Measurements from ENCODE around the gene BCL6B. TPM values are rescaled to one million over a fixed set of nuclear protein-coding genes. Genes with fewer than 3 reads are reported as not detected.
"Not testable (repeated sequence)": the region's sequence is repeated elsewhere in the genome, so short reads cannot be mapped to it uniquely, and the experiment has no call there.

BCL6B gene, protein sequence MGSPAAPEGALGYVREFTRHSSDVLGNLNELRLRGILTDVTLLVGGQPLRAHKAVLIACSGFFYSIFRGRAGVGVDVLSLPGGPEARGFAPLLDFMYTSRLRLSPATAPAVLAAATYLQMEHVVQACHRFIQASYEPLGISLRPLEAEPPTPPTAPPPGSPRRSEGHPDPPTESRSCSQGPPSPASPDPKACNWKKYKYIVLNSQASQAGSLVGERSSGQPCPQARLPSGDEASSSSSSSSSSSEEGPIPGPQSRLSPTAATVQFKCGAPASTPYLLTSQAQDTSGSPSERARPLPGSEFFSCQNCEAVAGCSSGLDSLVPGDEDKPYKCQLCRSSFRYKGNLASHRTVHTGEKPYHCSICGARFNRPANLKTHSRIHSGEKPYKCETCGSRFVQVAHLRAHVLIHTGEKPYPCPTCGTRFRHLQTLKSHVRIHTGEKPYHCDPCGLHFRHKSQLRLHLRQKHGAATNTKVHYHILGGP
- under 1 TPM; 0.40 TPM for total RNA-seq

DNA sequence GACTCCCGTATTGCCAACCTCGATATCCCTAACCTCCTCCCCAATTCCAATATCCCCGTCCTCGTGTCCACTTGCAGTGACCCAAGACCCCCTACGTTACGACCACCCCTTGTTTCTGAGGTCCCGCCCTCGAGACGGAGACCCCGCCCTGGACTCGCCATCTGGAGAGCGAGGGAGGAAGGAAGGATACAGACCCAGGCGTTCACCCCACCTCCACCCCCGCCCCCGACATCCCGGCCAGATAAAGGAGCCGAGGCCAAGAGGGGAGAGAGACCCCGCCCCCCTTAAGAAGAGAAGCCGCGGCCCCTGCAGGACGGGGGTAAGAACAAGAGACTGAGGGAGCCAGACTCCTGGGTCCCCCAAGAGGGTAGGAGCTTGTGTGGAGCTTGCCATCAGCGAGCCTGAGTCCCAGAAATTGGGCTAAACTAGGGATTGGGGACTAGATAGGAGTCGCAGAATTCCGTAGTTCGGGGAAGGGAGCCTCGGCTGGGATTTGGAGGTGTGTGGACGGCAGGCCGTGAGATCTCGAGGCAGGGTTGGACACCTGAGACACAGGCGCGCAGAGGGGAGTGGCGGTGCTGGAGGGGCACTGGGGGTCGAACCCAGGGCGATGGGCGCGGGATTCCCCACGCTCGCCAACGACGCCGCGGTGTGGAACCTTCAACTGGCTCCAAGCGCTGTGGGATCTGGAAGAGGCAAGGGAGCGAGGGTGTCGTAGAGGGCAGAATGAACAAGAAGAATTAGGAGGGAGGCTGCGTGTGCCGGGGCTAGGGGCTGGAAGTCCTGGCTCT, at the start of gene BCL6B:
Gene BCL6B, plus strand, starts transcription at position 270 of the 791 bp plus-strand sequence. CDS start 622 bp downstream, outside the sequence.
- H3K36me3 Mint-ChIP-seq (ENCODE audit: low read depth): no peaks in the 10 kb centered on the region
- ChIA-PET POLR2A (no interaction called here), CTCF (interaction anchor here (0.9 to 5.0 kb wide), 8 partner anchors 8 to 107 kb away, joined by 3 to 18 read pairs (median 16); partner anchors contain the start of genes RNASEK, SLC16A11 and SLC16A13)
- peak within 1 kb of the TSS; percentile 44 for H3K4me3 Mint-ChIP-seq
- H3K9me3 Mint-ChIP-seq: no peaks in the 10 kb centered on the region
- H3K4me1 Mint-ChIP-seq: peaks cover 52% of the 10 kb centered on the region
- H3K27ac Mint-ChIP-seq: peak within 1 kb of the TSS; percentile 79
- DNase-seq: no peak
- H3K27me3 Mint-ChIP-seq: peaks cover 4% of the 10 kb centered on the region

DNA sequence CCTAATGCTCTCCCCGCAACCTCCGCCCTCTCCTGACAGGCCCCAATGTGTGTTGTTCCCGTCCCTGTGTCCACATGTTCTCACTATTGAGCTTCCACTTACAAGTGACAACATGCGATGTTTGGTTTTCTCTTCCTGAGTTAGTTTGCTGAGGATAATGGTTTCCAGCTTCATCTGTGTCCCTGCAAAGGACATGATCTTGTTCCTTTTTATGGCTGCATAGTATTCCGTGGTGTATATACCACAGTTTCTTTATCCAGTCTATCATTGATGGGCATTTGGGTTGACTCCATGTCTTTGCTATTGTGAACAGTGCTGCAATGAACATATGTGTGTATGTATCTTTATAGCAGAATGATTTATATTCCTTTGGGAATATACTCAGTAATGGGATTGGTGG, 43.4 kb upstream of the BCL6B start:
- POLR2A ChIA-PET; DNase-seq; H3K27me3 Mint-ChIP-seq; H3K9me3 Mint-ChIP-seq; CTCF ChIA-PET; H3K4me3 Mint-ChIP-seq; H3K27ac Mint-ChIP-seq; H3K36me3 Mint-ChIP-seq (ENCODE audit: low read depth): not testable (repeated sequence)
- H3K4me1 Mint-ChIP-seq: peaks cover 20% of the 10 kb centered on the region

DNA sequence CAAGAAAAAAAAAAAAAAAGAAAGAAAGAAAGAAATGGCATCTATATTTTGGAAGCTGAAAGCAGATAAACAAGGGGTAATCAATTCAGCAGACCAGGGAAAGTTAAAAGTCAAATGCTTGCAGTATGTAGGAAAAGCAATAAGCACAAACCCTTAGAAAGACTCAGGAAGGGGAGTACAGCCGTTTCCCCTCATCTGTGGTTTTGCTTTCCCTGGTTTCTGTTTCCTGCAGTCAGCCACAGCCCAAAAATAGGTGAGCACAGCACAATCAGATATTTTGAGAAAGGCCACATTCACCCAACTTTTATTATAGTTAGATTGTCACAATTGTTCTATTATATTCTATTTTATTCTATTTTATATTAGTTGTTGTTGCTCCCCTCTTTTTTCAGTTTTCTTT, 41.4 kb upstream of the BCL6B start:
- Mint-ChIP-seq H3K36me3 (ENCODE audit: low read depth) (no peaks in the 10 kb centered on the region), H3K27me3 (peaks cover 5% of the 10 kb centered on the region), H3K4me3 (peak overlapping the region; percentile 13), H3K4me1 (peaks cover 20% of the 10 kb centered on the region), H3K9me3 (peaks cover 5% of the 10 kb centered on the region), H3K27ac (no peak overlapping the region)
- peak; percentile 16 for DNase-seq
- CTCF ChIA-PET: no interaction called here
- POLR2A ChIA-PET: no interaction called here

DNA sequence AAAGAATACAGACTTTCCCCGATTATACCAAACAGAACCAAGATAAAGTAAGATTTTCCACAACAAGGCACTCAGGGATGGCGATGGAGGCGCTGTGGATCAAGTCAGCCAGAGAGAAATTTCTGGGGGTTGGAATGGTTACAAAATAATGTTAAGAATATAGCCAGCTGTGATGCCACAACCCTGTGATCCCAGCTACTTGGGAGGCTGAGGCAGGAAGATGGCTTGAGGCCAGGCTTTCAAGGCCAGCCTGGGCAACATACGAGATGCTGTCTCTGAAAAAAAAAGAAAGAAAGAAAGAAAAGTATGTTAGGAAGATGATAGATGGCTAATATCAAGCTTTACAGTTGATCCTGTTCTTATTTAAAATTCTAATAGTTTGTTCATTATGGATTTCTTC, 37.6 kb upstream of the BCL6B start:
- Mint-ChIP-seq H3K9me3 (peaks cover under 1% of the 10 kb centered on the region), H3K27ac (no peak overlapping the region), H3K4me1 (peaks cover 20% of the 10 kb centered on the region), H3K27me3 (peaks cover 3% of the 10 kb centered on the region), H3K4me3 (no peak overlapping the region), H3K36me3 (ENCODE audit: low read depth) (no peaks in the 10 kb centered on the region)
- no peak for DNase-seq
- ChIA-PET CTCF (interaction anchor here (0.7 to 1.8 kb wide), 2 partner anchors 11 to 758 kb away, joined by 3 read pairs; no protein-coding TSS in a partner anchor), POLR2A (no interaction called here)

DNA sequence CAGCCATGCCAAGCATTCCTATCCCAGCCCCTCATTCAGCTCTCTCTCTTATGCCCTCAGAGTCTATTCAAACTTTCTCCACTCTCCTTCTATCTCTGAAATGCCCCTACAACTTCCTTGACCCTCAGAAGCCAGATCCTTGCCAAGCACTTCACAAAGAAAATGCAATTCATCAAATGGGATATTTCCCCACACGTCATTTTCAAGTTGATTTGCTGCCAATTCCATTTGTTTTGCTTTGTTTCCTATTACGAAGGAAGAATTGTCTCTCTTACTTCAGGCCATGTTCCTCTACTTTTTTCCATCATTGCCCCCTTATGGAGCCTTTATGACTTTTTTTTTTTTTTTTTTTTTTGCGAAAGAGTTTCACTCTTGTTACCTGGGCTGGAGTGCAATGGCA, 36.2 kb upstream of the BCL6B start:
- ChIA-PET CTCF (interaction anchor here (0.6 to 1.8 kb wide), 2 partner anchors 10 to 25 kb away, joined by 3 read pairs; no protein-coding TSS in a partner anchor), POLR2A (no interaction called here)
- no peaks in the 10 kb centered on the region for H3K36me3 Mint-ChIP-seq (ENCODE audit: low read depth)
- no peak overlapping the region for H3K4me3 Mint-ChIP-seq
- no peak overlapping the region for H3K27ac Mint-ChIP-seq
- H3K9me3 Mint-ChIP-seq: no peaks in the 10 kb centered on the region
- H3K4me1 Mint-ChIP-seq: peaks cover 10% of the 10 kb centered on the region
- H3K27me3 Mint-ChIP-seq: no peaks in the 10 kb centered on the region
- no peak for DNase-seq

DNA sequence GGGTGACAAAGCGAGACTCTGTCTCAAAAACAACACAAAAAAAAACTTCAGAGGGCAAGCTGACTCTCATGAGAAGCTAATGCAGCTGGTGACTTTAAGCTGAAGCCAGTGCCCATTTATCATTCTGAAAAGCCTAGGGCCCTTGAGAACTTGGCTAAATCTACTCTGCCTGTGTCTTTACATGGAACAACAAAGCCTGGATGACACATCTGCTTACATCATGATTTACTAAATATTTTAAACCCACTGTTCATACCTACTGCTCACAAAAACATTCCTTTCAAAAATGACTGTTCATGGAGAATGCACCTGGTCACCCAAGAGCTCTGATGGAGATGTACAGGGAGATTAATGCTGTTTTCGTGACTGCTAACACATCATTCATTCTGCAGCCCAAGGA, 33.1 kb upstream of the BCL6B start:
- Mint-ChIP-seq H3K4me3 (no peak overlapping the region), H3K27ac (no peak overlapping the region), H3K4me1 (no peaks in the 10 kb centered on the region), H3K9me3 (no peaks in the 10 kb centered on the region), H3K36me3 (ENCODE audit: low read depth) (peaks cover 6% of the 10 kb centered on the region), H3K27me3 (no peaks in the 10 kb centered on the region)
- ChIA-PET POLR2A (no interaction called here), CTCF (interaction anchor here (1.2 kb wide), 1 partner anchor 20 kb away, joined by 3 read pairs; no protein-coding TSS in a partner anchor)
- DNase-seq: no peak

DNA sequence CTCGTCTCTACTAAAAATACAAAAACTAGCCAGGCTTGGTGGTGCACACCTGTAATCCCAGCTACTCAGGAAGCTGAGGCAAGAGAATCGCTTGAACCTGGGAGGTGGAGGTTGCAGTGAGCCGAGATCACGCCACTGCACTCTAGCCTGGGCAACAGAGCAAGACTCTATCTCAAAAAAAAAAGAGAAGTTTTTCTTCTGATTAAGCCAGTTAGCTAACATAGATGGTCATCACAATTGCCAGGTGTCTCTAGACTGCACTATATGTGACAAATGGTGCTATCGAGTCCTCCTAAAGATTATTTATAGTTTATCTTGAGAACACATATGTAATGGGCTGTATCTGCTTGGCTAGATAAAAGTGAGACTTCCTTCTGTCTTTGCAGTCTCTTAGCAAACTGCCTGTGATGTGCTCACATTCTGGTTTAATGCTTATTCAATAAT, 29.2 kb upstream of the BCL6B start:
- H3K9me3 Mint-ChIP-seq, POLR2A ChIA-PET, H3K4me1 Mint-ChIP-seq, H3K27me3 Mint-ChIP-seq, H3K4me3 Mint-ChIP-seq, DNase-seq, H3K27ac Mint-ChIP-seq: not testable (repeated sequence)
- CTCF ChIA-PET: interaction anchor here (0.6 kb wide), 1 partner anchor 16 kb away, joined by 3 read pairs; no protein-coding TSS in a partner anchor
- peaks cover 19% of the 10 kb centered on the region for H3K36me3 Mint-ChIP-seq (ENCODE audit: low read depth)

DNA sequence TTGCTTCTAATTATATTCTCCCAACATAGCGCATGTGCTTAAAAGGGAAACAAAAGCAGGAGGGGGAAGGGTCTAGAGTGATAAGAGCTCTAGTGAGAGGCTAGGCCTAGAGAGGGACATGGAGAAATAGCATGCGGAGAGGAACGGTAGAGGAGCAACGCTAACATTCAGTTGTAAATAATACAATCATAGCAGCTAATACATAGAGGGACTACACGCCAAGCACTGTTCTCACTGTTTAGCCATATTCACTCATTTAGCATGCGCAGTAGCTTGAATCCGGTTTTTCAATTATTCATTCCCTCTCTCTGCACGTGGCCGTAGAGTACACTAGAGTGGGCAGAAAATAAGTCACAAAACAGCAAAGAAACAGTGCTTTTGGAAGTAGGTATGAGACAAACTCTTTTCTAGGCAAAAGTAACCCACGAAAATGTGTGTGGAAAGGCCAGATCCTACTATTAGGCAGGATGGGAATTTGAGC, 28.7 kb upstream of the BCL6B start:
- Mint-ChIP-seq H3K27ac (no peak overlapping the region), H3K9me3 (no peaks in the 10 kb centered on the region), H3K4me3 (no peak overlapping the region), H3K27me3 (no peaks in the 10 kb centered on the region), H3K36me3 (ENCODE audit: low read depth) (peaks cover 21% of the 10 kb centered on the region), H3K4me1 (no peaks in the 10 kb centered on the region)
- ChIA-PET CTCF (interaction anchor here (0.6 kb wide), 1 partner anchor 17 kb away, joined by 3 read pairs; no protein-coding TSS in a partner anchor), POLR2A (no interaction called here)
- DNase-seq: no peak

DNA sequence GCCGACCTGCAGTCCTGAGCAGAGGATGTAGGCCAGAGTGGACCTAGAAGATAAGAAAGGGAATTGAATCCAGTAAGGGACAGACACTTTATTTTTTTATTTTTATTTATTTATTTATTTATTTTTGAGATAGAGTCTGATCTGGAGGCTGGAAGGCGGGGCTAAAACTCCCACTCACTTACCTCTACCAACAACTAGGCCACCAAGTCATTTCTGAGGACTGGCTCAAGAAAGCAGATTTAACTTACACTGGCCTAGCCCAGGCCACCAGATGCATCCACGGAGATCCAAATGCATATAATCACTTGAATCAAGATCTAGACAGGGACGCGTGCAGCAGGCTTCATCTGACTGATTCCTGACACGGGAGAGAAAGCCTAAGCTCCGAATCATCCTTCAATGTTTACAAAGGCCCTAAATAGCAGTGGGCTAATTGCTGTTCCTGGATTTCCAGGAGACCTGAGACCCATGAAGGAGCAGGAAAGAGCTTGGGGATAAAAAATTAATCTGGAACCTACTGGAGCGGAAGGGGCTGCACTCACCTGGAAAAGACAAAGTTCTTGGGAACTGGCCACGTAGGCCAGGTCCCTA, 28.1 kb upstream of the BCL6B start:
- peaks cover 27% of the 10 kb centered on the region for H3K36me3 Mint-ChIP-seq (ENCODE audit: low read depth)
- no peak overlapping the region for H3K4me3 Mint-ChIP-seq
- no peaks in the 10 kb centered on the region for H3K4me1 Mint-ChIP-seq
- no peak overlapping the region for H3K27ac Mint-ChIP-seq
- ChIA-PET CTCF (interaction anchor here (1.8 kb wide), 1 partner anchor 10 kb away, joined by 13 read pairs; no protein-coding TSS in a partner anchor), POLR2A (no interaction called here)
- H3K9me3 Mint-ChIP-seq: no peaks in the 10 kb centered on the region
- H3K27me3 Mint-ChIP-seq: no peaks in the 10 kb centered on the region
- DNase-seq: no peak

DNA sequence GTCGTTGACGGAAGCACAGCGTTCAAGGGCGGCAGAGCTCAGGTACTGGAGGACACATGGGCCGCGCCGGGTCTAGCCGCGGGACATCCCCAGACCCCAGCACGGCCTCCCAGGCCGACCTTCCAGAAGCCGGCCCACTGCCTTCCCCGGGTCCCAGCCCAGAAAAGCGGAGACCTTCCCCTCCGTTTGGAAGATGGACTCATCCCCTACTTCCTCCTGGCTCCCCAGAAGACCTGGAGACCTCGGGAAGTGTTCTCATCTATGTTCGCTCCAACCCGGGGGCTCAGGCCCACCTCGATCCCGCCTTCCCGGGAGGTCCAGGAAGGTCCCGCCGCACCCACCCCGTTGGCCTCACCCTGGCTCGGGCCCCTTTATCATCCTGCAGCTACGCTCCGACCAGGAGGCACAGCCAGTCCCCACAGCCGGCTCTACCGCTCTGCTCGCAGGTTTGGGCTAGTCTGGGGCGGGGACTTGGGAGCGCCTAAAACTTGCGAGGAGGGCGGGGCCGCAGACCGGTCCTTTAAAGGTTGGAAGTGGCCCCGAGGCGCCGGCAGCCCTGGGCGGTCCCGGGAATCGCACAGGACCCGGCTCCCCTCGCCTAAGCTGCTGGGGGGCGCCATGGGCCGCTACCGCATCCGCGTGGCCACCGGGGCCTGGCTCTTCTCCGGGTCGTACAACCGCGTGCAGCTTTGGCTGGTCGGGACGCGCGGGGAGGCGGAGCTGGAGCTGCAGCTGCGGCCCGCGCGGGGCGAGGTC, 27.2 kb upstream of the BCL6B start, which contains the start of gene ALOX12:
Gene ALOX12, plus strand, starts transcription at position 550 of the 756 bp plus-strand sequence. Its CDS starts 69 bp downstream, at position 619.
- Mint-ChIP-seq H3K4me3 (no peak within 1 kb of the TSS), H3K27me3 (no peaks in the 10 kb centered on the region), H3K27ac (no peak within 1 kb of the TSS), H3K4me1 (no peaks in the 10 kb centered on the region), H3K9me3 (no peaks in the 10 kb centered on the region), H3K36me3 (ENCODE audit: low read depth) (peaks cover 32% of the 10 kb centered on the region)
- ChIA-PET POLR2A (no interaction called here), CTCF (interaction anchor here (0.9 to 1.8 kb wide), 2 partner anchors 9 to 10 kb away, joined by 3 to 13 read pairs; no protein-coding TSS in a partner anchor)
- DNase-seq: no peak

DNA sequence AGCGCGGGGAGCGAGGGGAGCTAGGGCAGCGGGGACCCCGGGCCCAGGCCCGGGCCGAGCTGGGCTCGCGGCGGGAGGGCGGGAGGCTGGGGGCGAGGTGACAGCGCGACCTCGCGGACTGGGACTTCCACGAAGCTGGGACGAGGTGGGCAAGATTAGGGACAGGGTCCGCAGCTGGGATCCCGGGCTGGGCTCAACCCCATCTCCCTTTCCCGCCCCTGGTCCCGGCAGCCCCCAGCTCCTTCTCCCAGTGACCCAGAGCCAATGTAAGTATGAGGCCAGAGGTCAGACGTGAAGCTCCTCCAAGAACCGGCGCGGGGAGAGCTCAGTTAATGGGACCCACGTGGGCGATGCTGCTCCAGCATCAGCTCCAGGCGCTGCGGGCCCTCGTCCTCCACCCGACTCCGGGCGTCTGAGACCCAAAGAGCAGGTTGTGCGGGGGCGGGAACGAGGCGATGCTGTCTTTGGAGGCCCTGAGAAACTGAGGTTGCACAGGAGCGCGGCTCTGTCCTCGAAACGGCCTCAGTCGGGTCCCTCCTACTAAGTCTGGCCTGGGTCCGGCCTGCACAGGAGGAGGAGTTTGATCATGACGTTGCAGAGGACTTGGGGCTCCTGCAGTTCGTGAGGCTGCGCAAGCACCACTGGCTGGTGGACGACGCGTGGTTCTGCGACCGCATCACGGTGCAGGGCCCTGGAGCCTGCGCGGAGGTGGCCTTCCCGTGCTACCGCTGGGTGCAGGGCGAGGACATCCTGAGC, 26.4 kb upstream of the BCL6B start:
- no peak for DNase-seq
- Mint-ChIP-seq H3K4me3 (no peak overlapping the region), H3K36me3 (ENCODE audit: low read depth) (peaks cover 36% of the 10 kb centered on the region), H3K27ac (no peak overlapping the region), H3K27me3 (no peaks in the 10 kb centered on the region), H3K9me3 (no peaks in the 10 kb centered on the region), H3K4me1 (no peaks in the 10 kb centered on the region)
- POLR2A ChIA-PET: no interaction called here
- CTCF ChIA-PET: interaction anchor here (0.9 to 1.8 kb wide), 2 partner anchors 8 to 11 kb away, joined by 3 to 13 read pairs; no protein-coding TSS in a partner anchor

Data from activated CD4-positive, alpha-beta T cell treated with anti-CD3 and anti-CD28 coated beads, Interleukin-2, amount 10 ng/mL, durations not matched to agents 7 days and 5 days (primary cell).